OCI-LY3 (cell line): ENCODE measurements around the gene CASK.
A peak's percentile ranks its signal among the peaks of the same experiment; 100 is the strongest.

ENCODE experiments used
- H2AFZ ChIP-seq: fragments of 200-600, 300-600 bp; shearing (Covaris generic); 2 replicates; pipeline ENCODE4 v1.6.0; 2014; ENCODE audit warnings: antibody characterized with exemption, low read depth, low read length
- H3K27ac ChIP-seq: fragments of 200-600, 300-600 bp; sonication (generic); 2 replicates; pipeline ENCODE4 v1.5.1; 2014; ENCODE audit warnings: mild to moderate bottlenecking, low read length, moderate library complexity, mixed read lengths
- H3K27me3 ChIP-seq: fragments of 200-600, 300-600 bp; sonication (generic); 2 replicates; pipeline ENCODE4 v1.6.1; 2014; ENCODE audit warnings: low read depth, low read length, mixed read lengths
- H3K36me3 ChIP-seq: fragments of 200-600, 300-600 bp; sonication (generic); replicated peaks from 2 replicates; pipeline ENCODE3; 2014; ENCODE audit warnings: low read depth, low read length, mixed read lengths
- H3K4me1 ChIP-seq: fragments of 300-600, 200-600 bp; sonication (generic); 2 replicates; pipeline ENCODE4 v1.6.1; 2014; ENCODE audit warnings: low read length, mixed read lengths
- H3K4me2 ChIP-seq: fragments of 200-600, 300-600 bp; sonication (generic); 2 replicates; pipeline ENCODE4 v1.6.1; 2014; ENCODE audit warnings: low read length, mixed read lengths
- H3K4me3 ChIP-seq: fragments of 300-600, 200-600 bp; sonication (generic); 2 replicates; pipeline ENCODE4 v1.5.1; 2014; ENCODE audit warnings: antibody characterized with exemption, mild to moderate bottlenecking, low read length, moderate library complexity
- H3K79me2 ChIP-seq: fragments of 300-600, 200-600 bp; shearing (Covaris generic); 2 replicates; pipeline ENCODE4 v1.6.1; 2014; ENCODE audit warnings: mild to moderate bottlenecking, low read length, mixed read lengths
- H3K9ac ChIP-seq: fragments of 300-600, 200-600 bp; shearing (Covaris generic); 2 replicates; pipeline ENCODE4 v1.6.0; 2014; ENCODE audit warnings: mild to moderate bottlenecking, low read length, moderate library complexity
- H3K9me3 ChIP-seq: fragments of 200-600, 300-600 bp; shearing (Covaris generic); 2 replicates; pipeline ENCODE4 v1.6.1; 2014; ENCODE audit warnings: low read length, mixed read lengths; ENCODE audit not compliant: insufficient read depth
- H4K20me1 ChIP-seq: fragments of 200-600, 300-600 bp; sonication (generic); 2 replicates; pipeline ENCODE4 v1.6.1; 2016; ENCODE audit warnings: low read length, mixed read lengths; ENCODE audit not compliant: insufficient read depth
- EZH2phosphoT487 ChIP-seq: fragments of 200-600 bp; shearing (Covaris generic); IDR thresholded peaks from 2 replicates; pipeline ENCODE4 v1.6.1; 2018; ENCODE audit warnings: antibody characterized with exemption, mixed run types, low read depth
- TF ChIP-seq, protein P1 (sequence below): fragments of 200-600, 300-600 bp; sonication (generic); IDR thresholded peaks from 2 replicates; pipeline ENCODE4 v1.5.1; 2014; ENCODE audit warnings: antibody characterized with exemption, low read length, low read depth

CASK gene

DNA sequence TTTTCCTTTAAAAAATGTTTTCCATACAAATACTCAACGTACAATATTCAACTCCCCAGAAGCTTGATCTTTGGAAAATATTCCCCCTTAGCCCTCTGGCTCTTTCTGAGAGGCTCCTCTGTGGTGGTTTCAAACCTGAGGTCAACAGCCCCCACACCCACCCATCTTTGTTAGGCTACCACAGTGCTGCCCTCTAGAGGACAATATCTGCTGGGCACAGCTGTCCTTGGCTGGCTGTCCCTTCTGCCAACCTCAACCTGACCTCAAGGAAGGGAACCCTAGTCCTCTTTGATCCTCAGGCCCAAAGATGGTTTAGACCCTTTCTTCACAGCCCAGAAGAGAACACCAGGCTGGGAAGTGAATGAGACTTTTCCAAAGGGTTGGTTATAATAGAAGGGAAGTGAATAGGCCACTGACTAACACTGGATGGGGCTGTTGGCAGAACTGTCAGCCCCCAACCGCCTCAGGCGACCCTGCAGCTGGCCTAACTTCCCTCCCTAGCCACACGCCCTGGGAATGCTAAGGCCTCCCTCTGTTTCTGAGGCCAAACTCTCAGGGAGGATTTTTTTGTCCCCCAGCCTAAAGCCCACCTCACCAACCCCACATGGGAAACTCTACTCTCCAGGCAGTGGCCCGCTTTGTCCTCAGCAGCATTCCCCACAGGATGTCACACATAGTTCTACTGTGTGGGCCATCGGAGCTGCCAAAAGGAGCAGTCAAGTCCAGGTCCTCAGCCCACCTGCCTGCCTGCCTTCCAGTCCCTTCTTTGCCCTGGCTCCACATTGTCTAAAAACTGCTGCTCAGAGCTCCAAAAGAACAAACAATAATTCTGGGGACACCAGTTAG, 441.9 kb downstream of the CASK start:
- no peaks in the 10 kb centered on the region for H3K27me3 ChIP-seq
- no peaks in the 10 kb centered on the region for H3K9me3 ChIP-seq
- H3K79me2 ChIP-seq = no peaks in the 10 kb centered on the region
- H2AFZ ChIP-seq = no peak overlapping the region
- H3K4me1 ChIP-seq = no peaks in the 10 kb centered on the region
- H3K9ac ChIP-seq = no peak overlapping the region
- no peak overlapping the region for H3K27ac ChIP-seq
- no peak overlapping the region for H3K4me2 ChIP-seq
- no peaks in the 10 kb centered on the region for H3K36me3 ChIP-seq
- no peak overlapping the region for H3K4me3 ChIP-seq
- TF ChIP-seq EZH2phosphoT487 = no peak
- TF ChIP-seq, protein P1, sequence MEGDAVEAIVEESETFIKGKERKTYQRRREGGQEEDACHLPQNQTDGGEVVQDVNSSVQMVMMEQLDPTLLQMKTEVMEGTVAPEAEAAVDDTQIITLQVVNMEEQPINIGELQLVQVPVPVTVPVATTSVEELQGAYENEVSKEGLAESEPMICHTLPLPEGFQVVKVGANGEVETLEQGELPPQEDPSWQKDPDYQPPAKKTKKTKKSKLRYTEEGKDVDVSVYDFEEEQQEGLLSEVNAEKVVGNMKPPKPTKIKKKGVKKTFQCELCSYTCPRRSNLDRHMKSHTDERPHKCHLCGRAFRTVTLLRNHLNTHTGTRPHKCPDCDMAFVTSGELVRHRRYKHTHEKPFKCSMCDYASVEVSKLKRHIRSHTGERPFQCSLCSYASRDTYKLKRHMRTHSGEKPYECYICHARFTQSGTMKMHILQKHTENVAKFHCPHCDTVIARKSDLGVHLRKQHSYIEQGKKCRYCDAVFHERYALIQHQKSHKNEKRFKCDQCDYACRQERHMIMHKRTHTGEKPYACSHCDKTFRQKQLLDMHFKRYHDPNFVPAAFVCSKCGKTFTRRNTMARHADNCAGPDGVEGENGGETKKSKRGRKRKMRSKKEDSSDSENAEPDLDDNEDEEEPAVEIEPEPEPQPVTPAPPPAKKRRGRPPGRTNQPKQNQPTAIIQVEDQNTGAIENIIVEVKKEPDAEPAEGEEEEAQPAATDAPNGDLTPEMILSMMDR = peak; percentile 78
- no peaks in the 10 kb centered on the region for H4K20me1 ChIP-seq

DNA sequence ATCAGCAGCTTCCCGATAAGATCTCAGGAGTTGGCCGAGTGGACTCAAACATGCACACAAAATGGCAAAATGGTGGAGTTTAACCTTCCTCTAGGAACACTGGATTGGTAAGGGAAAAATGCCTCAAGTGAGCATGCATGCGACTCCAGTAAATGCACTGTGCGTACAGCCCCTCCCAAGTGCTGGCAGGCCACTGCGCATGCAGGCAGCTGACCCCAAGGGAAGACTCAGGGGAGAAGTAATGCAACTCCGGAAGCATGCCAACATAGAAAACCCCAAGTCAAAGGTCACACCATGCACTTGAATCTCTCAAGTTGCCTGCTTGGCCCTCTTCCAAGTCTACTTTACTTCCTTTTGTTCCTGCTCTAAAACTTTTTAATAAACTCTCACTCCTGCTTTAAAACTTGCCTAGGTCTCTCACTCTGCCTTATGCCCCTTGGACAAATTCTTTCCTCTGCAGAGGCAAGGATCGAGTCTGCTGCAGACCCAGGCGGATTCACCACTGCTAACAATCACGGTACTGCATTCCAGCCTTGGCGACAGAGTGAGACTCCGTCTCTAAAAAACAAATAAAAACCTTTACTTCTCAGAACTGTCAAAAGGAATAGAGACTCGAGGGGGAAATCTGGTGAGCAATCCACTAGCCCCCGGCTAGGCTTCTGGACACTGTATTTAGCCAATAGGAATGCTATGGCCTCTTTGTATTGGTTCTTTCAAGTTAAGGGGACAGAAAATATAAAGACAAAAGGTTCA, 442.7 kb downstream of the CASK start:
- no peaks in the 10 kb centered on the region for H3K36me3 ChIP-seq
- H3K79me2 ChIP-seq = no peaks in the 10 kb centered on the region
- no peak overlapping the region for H3K4me2 ChIP-seq
- H3K4me3 ChIP-seq = no peak overlapping the region
- H3K27ac ChIP-seq = no peak overlapping the region
- H3K9ac ChIP-seq = no peak overlapping the region
- H2AFZ ChIP-seq = no peak overlapping the region
- no peaks in the 10 kb centered on the region for H3K9me3 ChIP-seq
- H3K27me3 ChIP-seq = no peaks in the 10 kb centered on the region
- H3K4me1 ChIP-seq = no peaks in the 10 kb centered on the region
- TF ChIP-seq, protein P1 = no peak
- no peak for TF ChIP-seq EZH2phosphoT487
- no peaks in the 10 kb centered on the region for H4K20me1 ChIP-seq

DNA sequence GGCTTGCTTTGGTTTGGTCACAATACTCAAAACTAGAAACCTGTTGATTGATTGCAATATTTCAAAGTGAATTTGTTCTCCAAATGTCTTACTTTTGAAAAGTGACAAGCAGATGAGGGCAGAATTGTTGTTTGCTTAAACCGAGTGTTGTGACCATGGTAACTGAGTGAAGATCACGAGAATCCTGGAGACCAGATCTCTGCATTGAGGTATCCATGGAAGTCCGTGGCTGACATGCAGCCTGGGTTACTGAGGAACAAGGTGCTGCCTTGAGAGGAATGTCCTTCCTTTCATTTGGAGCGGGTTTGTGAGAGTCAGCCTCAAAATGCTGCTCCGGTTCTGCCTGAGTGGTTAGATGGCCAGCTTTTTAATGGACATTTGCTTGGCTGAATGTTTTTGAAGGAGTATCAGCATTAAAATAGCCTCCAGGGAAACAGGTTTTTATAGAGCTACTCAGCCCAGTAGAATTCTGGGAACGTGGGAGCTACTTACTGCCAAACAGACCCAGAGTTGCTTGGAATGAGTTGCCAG, 444.9 kb downstream of the CASK start:
- H3K4me1 ChIP-seq = no peaks in the 10 kb centered on the region
- H3K27me3 ChIP-seq = no peaks in the 10 kb centered on the region
- TF ChIP-seq, protein P1 = no peak
- TF ChIP-seq EZH2phosphoT487 = no peak
- no peaks in the 10 kb centered on the region for H3K79me2 ChIP-seq
- no peak overlapping the region for H2AFZ ChIP-seq
- no peaks in the 10 kb centered on the region for H3K36me3 ChIP-seq
- H3K9me3 ChIP-seq = no peaks in the 10 kb centered on the region
- no peak overlapping the region for H3K4me3 ChIP-seq
- H4K20me1 ChIP-seq = no peaks in the 10 kb centered on the region
- H3K9ac ChIP-seq = no peak overlapping the region
- no peak overlapping the region for H3K27ac ChIP-seq
- no peak overlapping the region for H3K4me2 ChIP-seq
